ENCODE data around the gene NAA50.

NAA50 gene

GRCh38 chr3:113719758-113720157 lies 26.3 kb downstream of the NAA50 start:
- H3K4me1 ChIP-seq (ENCODE audit: low read length): no peaks in the 10 kb centered on the region
- no peaks in the 10 kb centered on the region for H3K27me3 ChIP-seq (ENCODE audit: low read depth, low read length)
- TF ChIP-seq, protein P1, sequence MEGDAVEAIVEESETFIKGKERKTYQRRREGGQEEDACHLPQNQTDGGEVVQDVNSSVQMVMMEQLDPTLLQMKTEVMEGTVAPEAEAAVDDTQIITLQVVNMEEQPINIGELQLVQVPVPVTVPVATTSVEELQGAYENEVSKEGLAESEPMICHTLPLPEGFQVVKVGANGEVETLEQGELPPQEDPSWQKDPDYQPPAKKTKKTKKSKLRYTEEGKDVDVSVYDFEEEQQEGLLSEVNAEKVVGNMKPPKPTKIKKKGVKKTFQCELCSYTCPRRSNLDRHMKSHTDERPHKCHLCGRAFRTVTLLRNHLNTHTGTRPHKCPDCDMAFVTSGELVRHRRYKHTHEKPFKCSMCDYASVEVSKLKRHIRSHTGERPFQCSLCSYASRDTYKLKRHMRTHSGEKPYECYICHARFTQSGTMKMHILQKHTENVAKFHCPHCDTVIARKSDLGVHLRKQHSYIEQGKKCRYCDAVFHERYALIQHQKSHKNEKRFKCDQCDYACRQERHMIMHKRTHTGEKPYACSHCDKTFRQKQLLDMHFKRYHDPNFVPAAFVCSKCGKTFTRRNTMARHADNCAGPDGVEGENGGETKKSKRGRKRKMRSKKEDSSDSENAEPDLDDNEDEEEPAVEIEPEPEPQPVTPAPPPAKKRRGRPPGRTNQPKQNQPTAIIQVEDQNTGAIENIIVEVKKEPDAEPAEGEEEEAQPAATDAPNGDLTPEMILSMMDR (IDR thresholded peaks at IDR 0.05; ENCODE audit: low read depth, low read length): no peak
- H3K4me2 ChIP-seq (ENCODE audit: low read length): no peak overlapping the region
- H3K79me2 ChIP-seq (ENCODE audit: low read length): peaks cover 24% of the 10 kb centered on the region
- peaks cover 17% of the 10 kb centered on the region; the same call in 1 of the 2 replicates for H4K20me1 ChIP-seq (ENCODE audit: insufficient read depth, low read length)
- no peak overlapping the region for H3K4me3 ChIP-seq (ENCODE audit: low read length)
- H3K27ac ChIP-seq (ENCODE audit: low read length): no peak overlapping the region
- H3K36me3 ChIP-seq (replicated peaks; ENCODE audit: low read depth, low read length): peaks cover 68% of the 10 kb centered on the region
- no peak overlapping the region for H2AFZ ChIP-seq (ENCODE audit: low read depth, low read length)
- H3K9me3 ChIP-seq (ENCODE audit: insufficient read depth, low read length): no peaks in the 10 kb centered on the region
- no peak overlapping the region for H3K9ac ChIP-seq (ENCODE audit: low read length)

DNA sequence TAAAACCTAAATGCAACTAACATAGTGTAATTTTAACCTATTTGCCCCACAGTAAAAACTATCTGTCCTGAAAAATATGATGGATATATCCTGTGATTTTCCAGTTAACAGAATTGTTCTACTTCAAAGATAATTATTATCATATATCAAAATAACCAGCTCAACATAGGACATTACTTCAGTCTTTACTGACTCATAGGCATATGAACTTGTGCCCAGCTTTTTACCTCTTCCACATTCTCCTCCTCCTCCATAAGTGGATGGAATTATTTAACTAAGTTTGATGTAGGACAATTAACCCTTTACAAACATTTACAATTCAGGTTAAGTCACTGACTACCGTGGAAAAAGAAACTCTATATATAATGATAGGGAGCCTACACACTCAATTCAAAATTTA lies 26.8 kb downstream of the NAA50 start:
- TF ChIP-seq, protein P1 (IDR thresholded peaks at IDR 0.05; ENCODE audit: low read depth, low read length): no peak
- no peak for TF ChIP-seq EZH2phosphoT487 (IDR thresholded peaks at IDR 0.05; ENCODE audit: low read depth)
- peaks cover 72% of the 10 kb centered on the region for H3K36me3 ChIP-seq (replicated peaks; ENCODE audit: low read depth, low read length)

DNA sequence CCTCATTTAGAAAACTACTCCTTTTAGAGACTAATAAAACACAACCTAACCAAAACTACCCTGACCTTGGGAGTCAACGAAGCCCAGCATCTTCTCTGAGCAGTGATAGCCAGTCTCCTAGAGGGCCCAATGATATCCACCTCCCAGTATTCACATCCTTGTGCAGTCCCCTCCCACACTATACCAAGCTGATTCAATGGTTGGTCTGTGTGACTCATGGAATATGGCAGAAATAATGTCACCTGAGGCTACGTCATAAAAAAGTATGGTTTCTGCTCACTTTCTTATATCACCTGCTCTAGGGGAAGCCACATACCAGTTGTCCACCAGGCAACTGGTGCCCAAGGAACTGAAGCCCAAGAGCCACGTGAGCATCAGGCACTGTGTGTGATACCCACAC lies 28.2 kb downstream of the NAA50 start:
- Histone ChIP-seq H3K27ac (ENCODE audit: low read length) (no peak overlapping the region), H3K4me2 (ENCODE audit: low read length) (no peak overlapping the region), H3K36me3 (replicated peaks; ENCODE audit: low read depth, low read length) (peaks cover 65% of the 10 kb centered on the region), H3K4me1 (ENCODE audit: low read length) (no peaks in the 10 kb centered on the region), H3K79me2 (ENCODE audit: low read length) (peaks cover 5% of the 10 kb centered on the region), H4K20me1 (ENCODE audit: insufficient read depth, low read length) (0 out of 2 replicates have a peak, but pooled peaks cover 3% of the 10 kb centered on the region), H3K4me3 (ENCODE audit: low read length) (no peak overlapping the region), H3K9me3 (ENCODE audit: insufficient read depth, low read length) (no peaks in the 10 kb centered on the region), H3K9ac (ENCODE audit: low read length) (no peak overlapping the region), H3K27me3 (ENCODE audit: low read depth, low read length) (no peaks in the 10 kb centered on the region), H2AFZ (ENCODE audit: low read depth, low read length) (no peak overlapping the region)
- no peak for TF ChIP-seq EZH2phosphoT487 (IDR thresholded peaks at IDR 0.05; ENCODE audit: low read depth)
- TF ChIP-seq, protein P1 (IDR thresholded peaks at IDR 0.05; ENCODE audit: low read depth, low read length): no peak

More for the DNA sequence above, 26.8 kb downstream of the NAA50 start:
- Histone ChIP-seq H3K79me2 (ENCODE audit: low read length) (peaks cover 20% of the 10 kb centered on the region), H2AFZ (ENCODE audit: low read depth, low read length) (no peak overlapping the region), H3K9me3 (ENCODE audit: insufficient read depth, low read length) (no peaks in the 10 kb centered on the region), H4K20me1 (ENCODE audit: insufficient read depth, low read length) (peaks cover 12% of the 10 kb centered on the region; the same call in 1 of the 2 replicates), H3K27ac (ENCODE audit: low read length) (no peak overlapping the region), H3K27me3 (ENCODE audit: low read depth, low read length) (no peaks in the 10 kb centered on the region), H3K4me2 (ENCODE audit: low read length) (no peak overlapping the region), H3K9ac (ENCODE audit: low read length) (no peak overlapping the region), H3K4me1 (ENCODE audit: low read length) (no peaks in the 10 kb centered on the region), H3K4me3 (ENCODE audit: low read length) (no peak overlapping the region)

GRCh38 chr3:113717308-113717707 lies 28.7 kb downstream of the NAA50 start:
- Histone ChIP-seq H4K20me1 (ENCODE audit: insufficient read depth, low read length) (0 out of 2 replicates have a peak, but pooled peaks cover 3% of the 10 kb centered on the region), H3K4me1 (ENCODE audit: low read length) (no peaks in the 10 kb centered on the region), H3K4me3 (ENCODE audit: low read length) (no peak overlapping the region), H3K27me3 (ENCODE audit: low read depth, low read length) (no peaks in the 10 kb centered on the region), H2AFZ (ENCODE audit: low read depth, low read length) (no peak overlapping the region), H3K4me2 (ENCODE audit: low read length) (no peak overlapping the region), H3K36me3 (replicated peaks; ENCODE audit: low read depth, low read length) (peaks cover 60% of the 10 kb centered on the region), H3K9ac (ENCODE audit: low read length) (no peak overlapping the region), H3K27ac (ENCODE audit: low read length) (no peak overlapping the region), H3K79me2 (ENCODE audit: low read length) (peaks cover 5% of the 10 kb centered on the region; the same call in 1 of the 2 replicates), H3K9me3 (ENCODE audit: insufficient read depth, low read length) (no peaks in the 10 kb centered on the region)
- TF ChIP-seq, protein P1 (IDR thresholded peaks at IDR 0.05; ENCODE audit: low read depth, low read length): no peak
- TF ChIP-seq EZH2phosphoT487 (IDR thresholded peaks at IDR 0.05; ENCODE audit: low read depth): no peak

All from OCI-LY3 (cell line).